ENCODE measurements around the gene GABRR3.
A peak's percentile ranks its signal among the peaks of the same experiment; 100 is the strongest.

Gene GABRR3

DNA sequence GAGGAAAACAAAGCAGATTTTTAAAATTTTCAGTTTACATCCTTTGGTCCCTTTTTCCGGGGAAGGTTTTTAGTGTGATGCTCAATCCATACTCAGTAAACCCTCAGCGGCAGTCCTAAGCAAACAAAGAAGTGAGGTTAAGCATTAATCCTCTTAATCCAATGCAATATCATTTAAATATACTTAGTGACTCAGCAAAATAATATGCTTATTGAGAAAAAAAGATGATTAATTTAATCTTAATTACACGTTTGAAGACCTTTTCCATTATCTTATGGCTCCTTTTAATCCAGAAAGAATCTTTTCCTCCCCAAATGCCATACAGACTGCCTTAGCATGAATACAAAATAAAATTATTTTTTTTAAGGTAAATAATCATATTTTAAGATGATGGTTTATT, at the start of gene GABRR3:
Gene GABRR3 (minus strand): TSS at position 108 of the 400 bp plus-strand sequence. CDS start 328 bp downstream, outside the sequence.
- DNase-seq (ENCODE audit: low read depth): no peak

DNA sequence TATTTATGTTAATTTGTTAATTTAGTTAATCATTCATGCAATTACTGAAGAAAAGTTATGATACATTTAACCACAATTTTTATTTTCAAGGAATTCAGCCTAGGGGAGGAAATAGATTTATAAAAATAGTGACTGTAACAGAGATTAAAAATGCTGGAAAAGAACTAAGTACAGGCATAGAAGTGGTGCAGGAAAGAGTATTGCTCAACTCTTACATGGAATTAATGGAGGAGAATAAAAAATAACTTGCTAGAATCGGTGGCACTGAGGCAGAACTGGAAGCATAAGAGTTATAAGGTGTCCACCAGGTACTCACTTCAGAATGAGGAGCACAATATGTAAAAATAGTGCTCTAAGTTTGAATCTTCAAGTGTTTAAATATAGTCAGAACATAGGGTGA, 38.4 kb upstream of the GABRR3 start:
- no peak for DNase-seq (ENCODE audit: low read depth)

DNA sequence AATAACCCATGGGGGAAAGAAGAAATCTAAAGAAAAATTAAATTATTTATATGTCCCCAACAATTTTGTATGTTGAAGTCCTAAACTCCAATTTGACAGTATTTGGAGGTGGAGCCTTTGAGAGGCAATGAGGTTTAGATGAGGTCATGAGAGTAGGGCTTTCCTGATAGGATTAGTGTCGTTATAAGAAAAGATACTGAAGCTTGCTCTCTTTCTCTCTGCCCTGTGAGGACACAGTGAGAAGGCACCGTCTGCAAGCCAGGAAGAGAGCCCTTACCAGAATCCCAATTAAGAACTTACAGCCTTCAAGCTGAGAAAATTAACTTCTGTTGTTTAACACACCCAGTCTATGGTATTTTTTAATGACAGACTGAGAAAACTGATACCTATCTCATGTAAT, 35.7 kb upstream of the GABRR3 start:
- no peak for DNase-seq (ENCODE audit: low read depth)

DNA sequence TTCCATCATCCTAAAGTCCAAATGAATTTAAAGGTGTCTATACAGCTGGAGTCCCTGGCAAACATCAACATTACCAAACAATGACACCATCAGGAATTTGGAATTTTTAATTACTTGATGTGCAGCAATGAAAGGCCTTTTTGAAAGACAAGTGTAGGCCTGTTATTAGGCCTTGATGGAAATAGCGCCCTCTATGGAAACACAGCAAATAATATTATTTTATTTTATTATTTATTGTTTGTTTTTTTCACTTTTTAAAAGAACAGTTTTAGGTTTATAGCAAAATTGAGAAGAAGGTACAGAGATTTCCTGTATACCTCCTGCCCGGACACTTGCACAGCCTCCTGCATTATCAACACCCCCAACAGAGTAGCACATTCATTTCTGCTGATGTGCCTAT, 33.7 kb upstream of the GABRR3 start:
- DNase-seq (ENCODE audit: low read depth): no peak

DNA sequence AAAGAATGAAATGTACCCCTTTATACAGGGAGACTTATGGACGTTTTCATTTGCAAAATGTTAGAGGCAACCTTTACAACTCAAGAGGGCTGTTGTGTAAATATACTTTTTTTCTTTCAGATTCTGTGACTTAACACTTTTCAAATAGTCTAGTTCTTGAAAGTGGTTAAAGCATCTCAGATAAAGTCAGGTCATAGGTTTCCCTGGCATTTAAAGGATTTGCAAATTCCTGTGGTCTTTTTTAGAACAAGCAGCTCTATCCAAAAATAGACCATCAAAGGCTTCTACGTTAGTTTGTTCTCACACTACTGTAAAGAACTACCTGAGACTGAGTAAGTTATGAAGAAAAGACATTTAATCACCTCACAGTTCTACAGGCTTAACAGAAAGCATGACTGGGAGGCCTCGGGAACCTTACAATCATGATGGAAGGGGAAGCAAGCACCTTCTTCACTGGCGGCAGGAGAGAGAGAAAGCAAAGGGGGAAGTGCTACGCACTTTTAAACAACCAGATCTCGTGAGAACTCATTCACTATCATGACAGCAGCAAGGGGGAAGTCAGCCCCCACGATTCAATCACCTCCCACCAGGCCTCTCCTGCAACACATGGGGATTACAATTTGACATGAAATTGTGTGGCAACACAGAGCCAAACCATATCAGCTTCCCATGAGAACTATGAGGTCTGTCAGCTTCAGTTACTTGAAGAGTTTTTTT, 23.3 kb upstream of the GABRR3 start:
- no peak for DNase-seq (ENCODE audit: low read depth)

DNA sequence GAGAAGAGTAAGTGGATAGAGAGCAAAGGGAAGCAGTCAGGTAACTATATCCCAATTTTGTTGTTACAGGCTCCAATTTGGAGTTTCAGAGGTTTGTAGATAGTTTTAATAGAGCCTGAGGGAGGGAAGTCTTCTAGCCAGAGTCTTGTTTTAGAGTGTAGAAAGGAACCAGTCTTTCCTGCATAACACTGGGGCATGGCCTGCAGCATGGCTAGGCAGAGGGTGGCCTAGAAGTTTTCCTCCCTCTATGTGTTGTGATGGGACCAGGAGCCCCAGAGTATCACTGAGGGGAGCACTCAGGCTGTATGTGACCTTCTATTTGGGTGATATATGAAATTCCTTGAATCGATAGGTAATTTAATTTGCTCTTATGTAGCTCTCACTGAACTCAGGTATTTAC, 22.5 kb upstream of the GABRR3 start:
- no peak for DNase-seq (ENCODE audit: low read depth)

DNA sequence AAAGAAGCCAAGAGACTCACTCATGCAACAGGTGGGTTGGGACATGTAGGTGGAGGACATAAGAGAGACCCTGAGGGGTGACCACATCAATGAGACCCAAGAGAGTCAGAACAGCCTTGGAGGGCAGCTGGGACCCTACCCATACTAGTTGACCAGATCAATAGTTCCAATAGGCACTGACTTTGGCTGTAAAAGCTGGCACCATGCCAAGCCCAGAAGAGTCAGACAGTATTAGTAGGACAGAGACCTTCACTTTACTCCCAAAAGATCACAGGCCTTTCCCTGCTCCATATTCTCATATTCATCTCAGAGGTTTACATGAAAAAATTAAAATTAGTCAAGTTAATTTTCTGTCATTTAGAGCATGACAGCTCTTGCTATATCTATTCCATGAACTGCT, 20.9 kb upstream of the GABRR3 start:
- DNase-seq (ENCODE audit: low read depth): no peak

DNA sequence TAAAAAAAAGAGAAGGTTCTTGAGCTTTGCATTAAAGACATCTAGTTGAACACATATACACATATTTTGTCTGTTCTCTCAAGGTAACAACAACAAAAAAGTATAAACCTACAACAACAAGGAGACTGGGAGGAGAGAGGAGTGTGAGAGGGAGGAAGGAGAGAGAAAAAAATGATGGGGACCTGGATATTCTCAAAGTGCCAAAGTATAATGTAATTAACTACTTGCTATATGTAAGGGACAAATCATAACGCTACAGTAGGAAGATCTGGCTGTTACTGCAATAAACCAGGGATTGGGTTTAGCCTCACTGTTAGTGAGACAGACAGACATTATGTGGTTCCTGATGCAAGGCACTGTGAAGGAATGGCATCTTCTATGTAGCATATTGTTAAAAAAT, 14.2 kb upstream of the GABRR3 start:
- DNase-seq (ENCODE audit: low read depth): no peak

DNA sequence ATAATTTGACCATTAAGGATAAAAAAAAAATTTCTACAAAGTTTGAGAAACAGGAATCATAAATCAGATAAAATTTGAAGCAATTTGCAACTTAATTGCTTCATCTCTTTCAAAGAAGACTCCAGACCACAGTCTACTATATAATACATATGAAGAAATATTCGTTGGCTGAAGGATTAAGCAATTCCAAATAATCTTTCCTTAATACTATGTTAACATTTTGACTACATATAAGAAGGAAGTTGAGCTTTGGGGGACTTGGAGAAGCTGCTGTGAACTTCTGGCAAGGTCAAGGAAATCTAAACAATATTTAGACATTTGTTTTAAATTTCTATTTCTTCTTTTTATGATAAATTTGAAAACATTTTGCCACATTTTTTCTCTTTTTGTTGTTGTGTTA, 13.5 kb upstream of the GABRR3 start:
- no peak for DNase-seq (ENCODE audit: low read depth)

DNA sequence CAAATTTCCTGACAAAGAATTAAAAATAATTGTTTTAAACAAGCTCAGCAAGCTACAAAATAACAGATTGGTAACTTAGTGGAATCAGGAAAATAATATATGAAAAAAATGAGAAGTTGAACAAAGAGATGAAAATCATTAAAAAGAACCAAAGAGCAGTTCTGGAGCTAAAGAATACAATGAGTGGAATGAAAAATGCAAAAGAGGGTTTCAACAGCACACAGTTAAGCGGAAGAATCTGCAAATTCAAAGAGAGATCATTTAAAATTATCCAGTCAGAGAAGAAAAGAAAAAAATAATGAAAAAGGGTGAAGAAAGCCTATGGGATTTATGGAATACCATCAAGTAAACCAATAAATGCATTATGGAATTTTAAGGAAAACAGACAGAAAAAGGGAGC, 6.2 kb upstream of the GABRR3 start:
- no peak for DNase-seq (ENCODE audit: low read depth)

DNA sequence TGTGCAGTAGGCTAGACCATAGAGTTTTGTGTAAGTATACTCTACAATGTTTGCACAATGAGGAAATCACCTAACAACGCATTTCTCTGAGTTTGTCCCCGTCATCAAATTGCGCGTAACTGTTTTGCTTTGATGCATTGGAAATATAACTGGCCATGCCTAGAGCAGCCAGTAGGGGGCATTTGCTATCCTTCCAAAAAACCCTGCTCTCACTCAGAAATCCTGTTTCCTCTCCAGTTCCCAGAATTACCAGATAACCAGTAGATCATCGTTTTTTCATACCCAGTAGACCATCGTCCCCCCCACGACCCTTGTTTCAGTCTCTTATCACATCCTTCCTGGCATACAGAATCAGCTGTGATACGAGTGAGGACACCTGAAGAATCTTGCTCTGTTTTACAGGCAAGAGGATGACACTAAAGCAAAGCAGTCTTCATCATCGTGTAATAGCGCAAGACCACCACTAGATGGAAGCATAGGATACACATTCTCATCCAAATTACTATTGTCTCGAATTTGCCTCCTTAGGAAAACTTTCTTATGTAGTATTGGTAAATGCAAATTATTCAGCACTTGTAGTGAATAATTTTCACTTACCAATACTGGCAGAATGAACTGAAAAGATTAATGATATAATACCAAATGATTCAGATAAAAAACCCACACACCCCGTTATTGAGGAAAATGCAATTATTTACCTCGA, 4.4 kb upstream of the GABRR3 start:
- DNase-seq (ENCODE audit: low read depth): peak; percentile 82

DNA sequence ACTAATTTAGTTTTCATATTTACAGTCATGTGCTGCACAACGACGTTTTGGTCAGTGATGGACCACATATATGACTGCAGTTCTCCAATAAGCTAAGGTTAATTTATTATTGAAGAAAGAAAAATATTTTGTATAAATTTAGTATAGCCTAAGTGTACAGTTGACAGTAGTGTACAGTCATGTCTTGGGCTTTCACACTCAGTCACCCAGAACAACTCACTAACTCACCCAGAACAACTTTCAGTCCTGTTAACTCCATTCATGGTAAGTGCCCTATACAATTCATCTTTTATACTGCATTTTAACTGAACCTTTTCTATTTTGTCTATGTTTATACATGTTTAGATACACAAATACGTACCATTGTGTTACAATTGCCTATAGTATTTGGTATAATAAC, 3.8 kb upstream of the GABRR3 start:
- DNase-seq (ENCODE audit: low read depth): no peak

DNA sequence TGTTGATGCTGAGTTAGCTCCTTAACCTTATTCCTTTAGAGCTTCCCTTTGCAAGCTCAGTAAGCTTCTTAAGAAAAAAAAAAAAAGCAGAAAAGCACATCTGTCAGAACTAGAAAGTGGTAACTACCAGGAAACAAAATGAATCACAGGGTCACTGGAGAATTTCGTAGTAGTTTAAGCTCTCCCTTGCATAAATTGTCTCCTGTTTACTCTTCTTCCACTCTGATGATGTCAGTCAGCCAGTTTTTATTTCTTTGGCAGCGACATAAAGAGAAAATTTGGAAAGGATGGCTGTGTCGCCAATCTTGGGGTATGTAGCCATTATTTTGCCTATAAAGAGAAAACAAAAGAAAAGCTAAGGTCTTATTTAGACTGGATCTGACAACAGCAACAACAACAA, 3.2 kb upstream of the GABRR3 start:
- no peak for DNase-seq (ENCODE audit: low read depth)

DNA sequence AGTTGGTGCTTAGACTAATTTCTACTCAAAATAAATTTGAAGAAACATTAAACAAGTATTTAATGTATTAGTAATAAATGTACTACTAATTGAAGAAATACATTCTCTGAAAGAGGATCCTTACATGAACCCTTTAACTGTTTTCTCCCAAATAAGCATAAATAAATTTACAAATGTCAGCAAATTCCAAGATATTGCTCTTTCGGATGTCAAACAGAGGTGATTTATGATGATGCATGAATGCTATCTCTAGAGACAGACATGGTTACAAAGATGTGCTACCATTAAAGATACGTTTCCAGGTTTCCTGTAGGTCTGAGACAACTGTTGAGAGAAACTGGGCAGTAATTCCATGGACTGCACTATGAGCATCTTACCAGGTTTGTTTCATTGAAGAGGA, 629 bp downstream of the GABRR3 start:
- no peak for DNase-seq (ENCODE audit: low read depth)

DNA sequence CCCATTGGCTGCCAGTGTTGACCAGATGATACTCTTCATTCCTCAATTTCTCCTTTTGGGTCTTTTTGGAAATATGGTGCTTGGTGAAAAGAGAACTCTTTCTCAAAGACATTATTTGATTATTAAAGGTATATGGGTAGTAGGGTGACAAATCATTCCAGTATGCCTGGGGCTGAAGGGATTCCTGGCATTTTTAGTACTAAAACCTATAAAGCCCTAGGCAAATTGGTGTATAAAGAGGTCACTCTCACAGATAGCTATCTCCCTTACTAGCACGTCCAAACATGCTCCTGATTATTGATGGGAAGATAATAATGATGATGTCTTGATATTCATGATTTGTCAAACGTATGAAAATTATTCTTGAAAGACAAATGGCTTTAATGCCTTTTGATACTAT, 1.1 kb downstream of the GABRR3 start:
- DNase-seq (ENCODE audit: low read depth): no peak

DNA sequence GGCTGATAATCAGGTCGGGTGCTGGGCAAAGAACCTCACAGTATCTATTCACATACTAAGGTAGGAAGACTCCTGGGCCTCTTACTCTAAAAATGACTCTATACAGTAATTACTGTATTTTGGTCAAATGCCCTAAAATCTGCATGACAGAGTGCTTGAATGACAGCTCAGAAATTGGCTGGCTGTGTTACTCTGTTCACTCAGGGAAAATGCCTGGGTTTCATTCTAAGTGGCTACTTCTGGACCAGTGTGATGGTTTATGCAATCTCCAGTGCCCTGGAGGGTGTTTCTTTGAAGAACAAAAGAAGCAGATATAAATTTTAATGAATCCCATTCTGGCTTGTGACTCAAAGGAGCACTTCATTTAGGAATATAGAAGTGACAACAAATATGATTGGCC, 2.2 kb downstream of the GABRR3 start:
- no peak for DNase-seq (ENCODE audit: low read depth)

DNA sequence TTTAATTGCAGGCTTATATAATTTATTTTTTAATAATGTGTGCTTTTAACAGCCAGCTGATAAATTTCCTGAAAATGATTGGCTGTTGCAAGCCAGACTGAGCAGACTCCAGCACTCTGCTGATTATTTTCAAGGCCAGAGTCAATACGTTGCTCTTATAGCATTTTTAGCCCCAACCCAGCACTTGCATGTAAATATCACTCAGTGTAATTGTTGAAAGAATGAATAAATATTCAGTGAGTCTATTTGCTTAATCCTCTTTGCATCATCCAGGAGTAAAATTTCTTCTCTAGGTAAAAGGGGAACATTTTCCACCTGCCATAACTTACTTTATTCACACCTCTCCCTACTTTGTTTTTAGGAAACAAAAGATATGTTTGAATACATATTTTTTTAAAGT, 2.9 kb downstream of the GABRR3 start:
- DNase-seq (ENCODE audit: low read depth): no peak

DNA sequence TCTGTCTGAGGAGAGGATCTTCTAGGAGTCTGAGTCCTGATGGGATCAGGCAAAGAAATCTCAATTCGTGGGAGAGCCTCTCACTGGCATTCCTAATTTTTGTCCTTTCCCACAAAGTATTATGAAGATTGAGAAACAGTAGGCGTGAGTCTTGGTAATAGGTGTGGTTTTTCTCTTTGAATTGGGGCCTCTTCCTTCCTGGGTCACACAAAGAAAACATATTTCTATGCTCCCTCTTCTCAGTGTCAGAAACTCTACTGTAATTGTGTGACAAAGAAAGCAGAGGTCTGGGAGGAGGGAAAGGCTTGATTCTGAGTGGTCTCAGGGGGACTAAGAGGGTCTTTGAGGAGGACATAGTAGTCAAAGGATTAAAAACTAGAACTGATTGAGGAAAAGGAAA, 6.0 kb downstream of the GABRR3 start:
- no peak for DNase-seq (ENCODE audit: low read depth)

DNA sequence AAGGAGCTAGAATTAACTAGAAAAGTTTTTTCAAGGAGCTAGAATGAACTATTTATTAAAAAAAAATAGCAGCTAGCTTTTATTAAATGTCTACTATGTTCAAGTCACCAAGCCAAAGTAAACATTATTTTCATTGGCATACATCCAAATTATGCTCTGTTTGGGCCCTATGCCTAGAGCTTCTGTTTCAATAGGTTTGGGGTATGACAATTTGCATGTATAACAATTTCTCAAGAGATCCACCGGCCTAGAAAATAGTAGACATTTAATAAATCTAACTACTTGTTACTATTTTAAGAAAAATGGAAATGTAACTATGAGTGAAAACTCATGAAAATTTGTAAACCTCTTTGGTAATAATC, 8.0 kb downstream of the GABRR3 start:
- no peak for DNase-seq (ENCODE audit: low read depth)

DNA sequence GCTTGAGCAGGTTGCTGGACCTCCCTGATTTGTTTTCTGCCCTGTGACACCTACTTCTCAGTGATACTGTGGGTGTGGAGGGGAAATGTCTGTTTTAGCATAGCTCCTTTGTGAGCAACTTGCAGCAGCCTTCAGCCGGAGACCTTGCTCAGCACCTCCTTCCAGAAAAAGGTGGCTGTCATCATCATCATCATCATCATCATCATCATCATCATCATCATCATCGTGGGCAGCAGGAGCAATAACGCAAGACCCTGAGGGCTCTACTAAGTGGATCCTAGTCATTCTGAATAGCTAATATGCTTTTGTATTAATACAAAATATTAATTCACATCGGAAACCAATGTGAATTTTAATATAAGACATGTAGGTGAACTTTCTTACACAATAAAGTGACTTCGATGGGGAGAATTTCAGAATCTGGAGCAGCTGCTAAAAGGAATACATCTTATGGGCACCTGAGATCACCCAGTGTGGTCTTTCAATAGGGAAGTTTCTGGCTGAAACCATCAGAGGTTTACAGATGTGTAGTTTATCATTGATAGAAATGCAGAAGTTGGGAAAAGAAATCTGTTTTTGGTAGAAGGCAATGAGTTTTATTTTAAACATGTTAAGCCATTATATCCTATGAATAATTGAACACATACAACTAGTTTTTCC, 8.6 kb downstream of the GABRR3 start:
- no peak for DNase-seq (ENCODE audit: low read depth)

DNA sequence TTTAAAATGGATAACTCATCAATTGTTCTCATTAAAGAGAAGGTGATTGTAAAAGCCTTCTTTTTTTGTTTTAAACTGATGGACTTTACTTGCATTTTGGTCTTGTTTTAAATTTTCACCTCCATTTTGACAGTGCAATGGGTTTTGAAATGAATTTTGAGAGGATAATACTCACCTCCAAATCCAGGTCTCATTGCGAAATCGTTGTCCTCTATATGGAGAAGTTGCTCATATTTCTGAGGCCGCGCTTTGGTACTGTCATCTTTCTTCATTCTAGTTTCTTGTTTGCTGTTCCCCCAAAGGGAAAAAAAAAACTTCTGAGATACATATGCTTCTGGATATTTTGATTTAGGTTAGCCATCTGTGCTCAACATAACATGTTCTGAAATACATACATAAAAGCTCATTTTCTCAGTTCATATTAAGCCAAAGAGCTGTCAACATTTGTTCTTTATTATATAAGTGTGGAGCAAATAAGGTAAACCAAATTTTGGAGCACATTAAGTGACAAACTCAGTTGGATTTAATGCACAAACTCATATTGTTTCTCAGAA, 9.6 kb downstream of the GABRR3 start:
- no peak for DNase-seq (ENCODE audit: low read depth)

DNA sequence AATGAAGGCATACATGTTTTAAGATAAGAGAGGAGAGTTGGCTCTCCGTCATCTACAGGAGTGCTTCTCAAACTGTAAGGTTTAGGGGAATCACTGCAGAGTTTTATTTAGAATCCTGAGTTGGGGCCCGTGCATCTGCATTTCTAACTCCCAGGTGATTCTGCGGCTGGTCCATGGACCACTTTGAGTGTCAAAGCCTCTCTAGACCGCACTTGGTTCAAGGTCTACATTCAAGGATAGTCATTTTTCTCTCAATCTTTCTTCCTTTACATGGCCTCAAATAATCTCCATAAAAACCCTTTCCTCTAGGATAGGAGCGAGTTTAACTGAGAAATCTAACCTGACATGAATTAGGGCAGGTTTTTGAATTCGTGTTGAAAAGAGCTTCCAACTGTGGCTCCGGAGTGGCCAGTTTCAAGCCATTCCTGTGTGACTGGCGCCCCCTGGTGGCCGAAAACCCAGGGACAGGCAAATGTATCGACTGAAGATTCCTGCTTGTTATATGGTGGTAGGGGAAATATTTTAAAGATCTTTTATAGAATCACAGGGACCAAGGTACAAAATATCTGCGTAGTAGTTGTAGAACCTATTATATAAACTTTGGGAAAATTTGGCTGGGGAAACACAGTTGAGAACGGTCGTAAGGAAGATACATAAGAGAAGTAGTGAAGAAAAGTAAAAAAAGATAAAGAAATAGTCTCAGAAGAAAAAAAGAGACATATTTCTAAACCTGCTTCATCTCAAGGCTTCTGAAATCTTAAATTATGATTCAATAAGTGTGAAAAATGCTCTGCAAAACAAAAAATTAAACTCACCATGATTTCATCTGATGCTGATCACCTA, 11.9 kb downstream of the GABRR3 start:
- peak; percentile 68 for DNase-seq (ENCODE audit: low read depth)

Measured in EH (cell line).